Mucosa of rectum (tissue), 2 donors: ENCODE measurements around the gene CD164.
"Not testable (repeated sequence)": the region's sequence is repeated elsewhere in the genome, so short reads cannot be mapped to it uniquely, and the experiment has no call there.

Source experiments
- H3K27ac ChIP-seq, 2 donors: one replicate each; pipeline ENCODE4 v1.7.0; 2013; ENCODE audit warnings: inconsistent platforms in 2 of 2, low read depth in 2 of 2, low read length in 2 of 2
- H3K27me3 ChIP-seq, 2 donors: one replicate each; pipeline ENCODE4 v1.7.0; 2013; ENCODE audit warnings: low read length in 2 of 2; ENCODE audit not compliant: control insufficient read depth in 2 of 2, insufficient read depth in 2 of 2
- H3K36me3 ChIP-seq, 2 donors: one replicate each; pipeline ENCODE4 v1.7.0; 2013; ENCODE audit warnings: low read length in 2 of 2; ENCODE audit not compliant: control insufficient read depth in 2 of 2, insufficient read depth in 2 of 2
- H3K4me1 ChIP-seq, 2 donors: one replicate each; pipeline ENCODE4 v1.7.0; 2013; ENCODE audit warnings: low read length in 2 of 2, mild to moderate bottlenecking in 1 of 2; ENCODE audit not compliant: control insufficient read depth in 2 of 2, insufficient read depth in 2 of 2
- H3K4me3 ChIP-seq, 2 donors: one replicate each; pipeline ENCODE4 v1.7.0; 2013; ENCODE audit warnings: low read length in 2 of 2
- H3K9ac ChIP-seq, 2 donors: one replicate each; pipeline ENCODE4 v1.7.0; 2013; ENCODE audit warnings: low read length in 2 of 2, low read depth in 1 of 2, mild to moderate bottlenecking in 1 of 2
- H3K9me3 ChIP-seq, 2 donors: one replicate each; pipeline ENCODE4 v1.7.0; 2013; ENCODE audit warnings: low read length in 2 of 2; ENCODE audit not compliant: control insufficient read depth in 2 of 2
- donor health status: healthy.
- donor health status: Normal muscosa, but diverticular disease.

CD164 gene

GRCh38 chr6:109347779-109348178, 34.5 kb downstream of the CD164 start:
- Histone ChIP-seq H3K27me3 (no peaks in the 10 kb centered on the region), H3K4me3 (no peak overlapping the region), H3K4me1 (peaks cover 45 to 62% of the 10 kb centered on the region in 2 donors), H3K36me3 (no peaks in the 10 kb centered on the region), H3K9ac (peak overlapping the region in 1 of 2 donors; percentile 20), H3K27ac (peak overlapping the region; percentile 81 to 93), H3K9me3 (no peaks in the 10 kb centered on the region)

GRCh38 chr6:109345986-109346385, 36.3 kb downstream of the CD164 start:
- peaks cover 40 to 49% of the 10 kb centered on the region in 2 donors for H3K4me1 ChIP-seq
- no peaks in the 10 kb centered on the region for H3K27me3 ChIP-seq

GRCh38 chr6:109344226-109344625, 38.0 kb downstream of the CD164 start:
- no peaks in the 10 kb centered on the region for H3K9me3 ChIP-seq
- H3K36me3 ChIP-seq: no peaks in the 10 kb centered on the region
- H3K4me1 ChIP-seq: peaks cover 25 to 45% of the 10 kb centered on the region in 2 donors
- no peaks in the 10 kb centered on the region for H3K27me3 ChIP-seq
- no peak overlapping the region for H3K4me3 ChIP-seq
- H3K9ac ChIP-seq: no peak overlapping the region
- no peak overlapping the region for H3K27ac ChIP-seq

More at GRCh38 chr6:109345986-109346385, 36.3 kb downstream of the CD164 start:
- Histone ChIP-seq H3K27ac (no peak overlapping the region), H3K4me3 (no peak overlapping the region), H3K9ac (no peak overlapping the region), H3K9me3 (no peaks in the 10 kb centered on the region), H3K36me3 (no peaks in the 10 kb centered on the region)

- peaks cover 22 to 40% of the 10 kb centered on the region in 2 donors for H3K4me1 ChIP-seq
- H3K4me3 ChIP-seq: no peak overlapping the region
- H3K9ac ChIP-seq: no peak overlapping the region
- peaks cover 0 to 2% of the 10 kb centered on the region in 2 donors for H3K36me3 ChIP-seq
- H3K9me3 ChIP-seq: no peaks in the 10 kb centered on the region
- H3K27me3 ChIP-seq: no peaks in the 10 kb centered on the region
- H3K27ac ChIP-seq: no peak overlapping the region
Observed at GRCh38 chr6:109343518-109343917, 38.7 kb downstream of the CD164 start.

- no peaks in the 10 kb centered on the region for H3K9me3 ChIP-seq
- H3K36me3 ChIP-seq: peaks cover 0 to 2% of the 10 kb centered on the region in 2 donors
- peak overlapping the region; percentile 32 to 53 for H3K27ac ChIP-seq
- H3K4me3 ChIP-seq: no peak overlapping the region
- H3K27me3 ChIP-seq: no peaks in the 10 kb centered on the region
- H3K9ac ChIP-seq: no peak overlapping the region
- peaks cover 18 to 34% of the 10 kb centered on the region in 2 donors for H3K4me1 ChIP-seq
Observed at GRCh38 chr6:109342911-109343310, 39.4 kb downstream of the CD164 start.

GRCh38 chr6:109342506-109342905, 39.8 kb downstream of the CD164 start:
- Histone ChIP-seq H3K9ac (peak overlapping the region in 1 of 2 donors; percentile 3), H3K4me3 (no peak overlapping the region), H3K36me3 (peaks cover 0 to 2% of the 10 kb centered on the region in 2 donors), H3K27ac (peak overlapping the region; percentile 32 to 53), H3K27me3 (no peaks in the 10 kb centered on the region), H3K9me3 (no peaks in the 10 kb centered on the region), H3K4me1 (peaks cover 14 to 31% of the 10 kb centered on the region in 2 donors)

- Histone ChIP-seq H3K9ac (no peak overlapping the region), H3K9me3 (no peaks in the 10 kb centered on the region), H3K27me3 (no peaks in the 10 kb centered on the region), H3K4me3 (no peak overlapping the region), H3K27ac (no peak overlapping the region), H3K4me1 (peaks cover 23 to 40% of the 10 kb centered on the region in 2 donors), H3K36me3 (peaks cover 0 to 2% of the 10 kb centered on the region in 2 donors)
Observed at GRCh38 chr6:109340811-109341210, 41.5 kb downstream of the CD164 start.

GRCh38 chr6:109339906-109340678, 42.2 kb downstream of the CD164 start:
- H3K27ac ChIP-seq: peak overlapping the region in 1 of 2 donors; percentile 62
- no peak overlapping the region for H3K4me3 ChIP-seq
- no peak overlapping the region for H3K9ac ChIP-seq
- no peaks in the 10 kb centered on the region for H3K27me3 ChIP-seq
- H3K9me3 ChIP-seq: no peaks in the 10 kb centered on the region
- H3K4me1 ChIP-seq: peaks cover 25 to 45% of the 10 kb centered on the region in 2 donors
- H3K36me3 ChIP-seq: peaks cover 0 to 2% of the 10 kb centered on the region in 2 donors

GRCh38 chr6:109336221-109336961, 45.9 kb downstream of the CD164 start:
- H3K27me3 ChIP-seq: no peaks in the 10 kb centered on the region
- no peak overlapping the region for H3K4me3 ChIP-seq
- H3K9ac ChIP-seq: peak overlapping the region in 1 of 2 donors; percentile 16
- H3K27ac ChIP-seq: peak overlapping the region; percentile 89 to 91
- peaks cover 0 to 2% of the 10 kb centered on the region in 2 donors for H3K36me3 ChIP-seq
- H3K4me1 ChIP-seq: peaks cover 17 to 59% of the 10 kb centered on the region in 2 donors
- H3K9me3 ChIP-seq: no peaks in the 10 kb centered on the region

GRCh38 chr6:109333870-109334269, 48.4 kb downstream of the CD164 start:
- not testable (repeated sequence) for H3K36me3 ChIP-seq, H3K9ac ChIP-seq, H3K4me3 ChIP-seq, H3K9me3 ChIP-seq, H3K27ac ChIP-seq, H3K27me3 ChIP-seq
- peaks cover 14 to 45% of the 10 kb centered on the region in 2 donors for H3K4me1 ChIP-seq
